Fibroblast of skin of right biceps (primary cell): Measurements from ENCODE around the gene PHF11.

ENCODE experiments used
- DNase-seq: peaks from one replicate; pipeline ENCODE4 v3.0.0-alpha.2; 2013

PHF11 gene

GRCh38 chr13:49499889-49500660 is 4.3 kb downstream of the PHF11 start:
- peak; percentile 69 for DNase-seq

GRCh38 chr13:49502954-49503353 is 7.2 kb downstream of the PHF11 start:
- peak; percentile 43 for DNase-seq

GRCh38 chr13:49503951-49504350 is 8.2 kb downstream of the PHF11 start:
- no peak for DNase-seq

- no peak for DNase-seq
Observed at GRCh38 chr13:49512578-49512977, 16.8 kb downstream of the PHF11 start.

GRCh38 chr13:49516467-49516866 is 20.7 kb downstream of the PHF11 start:
- DNase-seq = no peak

GRCh38 chr13:49517461-49517860 is 21.7 kb downstream of the PHF11 start:
- DNase-seq = peak; percentile 16

GRCh38 chr13:49521224-49521623 is 25.5 kb downstream of the PHF11 start:
- no peak for DNase-seq

- no peak for DNase-seq
Observed at GRCh38 chr13:49524740-49525501, 29.2 kb downstream of the PHF11 start.

GRCh38 chr13:49527123-49527522 is 31.4 kb downstream of the PHF11 start:
- DNase-seq = no peak

- no peak for DNase-seq
Observed at GRCh38 chr13:49528161-49528560, 32.4 kb downstream of the PHF11 start.

- no peak for DNase-seq
Observed at GRCh38 chr13:49530457-49530856, 34.7 kb downstream of the PHF11 start.

- no peak for DNase-seq
Observed at GRCh38 chr13:49532593-49532992, 36.8 kb downstream of the PHF11 start.

GRCh38 chr13:49533011-49533410 is 37.3 kb downstream of the PHF11 start:
- DNase-seq = no peak

- no peak for DNase-seq
Observed at GRCh38 chr13:49533591-49534269, 38.0 kb downstream of the PHF11 start.

- DNase-seq = no peak
Observed at GRCh38 chr13:49536144-49536873, 40.6 kb downstream of the PHF11 start.

GRCh38 chr13:49538404-49538803 is 42.7 kb downstream of the PHF11 start:
- DNase-seq = no peak

- DNase-seq = no peak
Observed at GRCh38 chr13:49539313-49539712, 43.6 kb downstream of the PHF11 start.

GRCh38 chr13:49539746-49540145 is 44.0 kb downstream of the PHF11 start:
- DNase-seq = no peak

- DNase-seq = no peak
Observed at GRCh38 chr13:49540552-49540951, 44.8 kb downstream of the PHF11 start.

- no peak for DNase-seq
Observed at GRCh38 chr13:49543656-49544055, 47.9 kb downstream of the PHF11 start.

- no peak for DNase-seq
Observed at GRCh38 chr13:49545661-49546060, 49.9 kb downstream of the PHF11 start.

- no peak for DNase-seq
Observed at GRCh38 chr13:49546561-49546960, 50.8 kb downstream of the PHF11 start.

GRCh38 chr13:49549289-49549688 is 53.5 kb downstream of the PHF11 start:
- no peak for DNase-seq
